K562 (cell line): ENCODE results near the gene LIX1. TPM values are rescaled to one million over a fixed set of nuclear protein-coding genes. Genes with fewer than 3 reads are reported as not detected.

Experiments
- ATAC-seq: fragments of 200-7000 bp; cut with Tn5 transposase; 3 replicates; pipeline ENCODE4 v1.9.1; 2020; ENCODE audit warnings: moderate library complexity
- BruUV-seq: library from RNA; stranded (reverse); fragments of 400-500 nt; replicated peaks from 2 replicates; lab custom pipeline; 2021; lab: Mats Ljungman, UMichigan
- CTCF ChIA-PET: fragments of 300-600 bp; formaldehyde crosslinking; extraction: SDS; loops from one replicate; lab custom pipeline; 2021; ENCODE audit warnings: low intra/inter-chr PET ratio; lab: Yijun Ruan, JAX
- POLR2A ChIA-PET: fragments of 300-600, 350-650 bp; sonication (Branson Sonifier 250); formaldehyde crosslinking; extraction: SDS; loops from one replicate; lab custom pipeline; 2021; ENCODE audit warnings: antibody characterized with exemption, inconsistent platforms; lab: Yijun Ruan, JAX
- DNase-seq, 4 experiments: peaks; one replicate each; pipeline versions ENCODE4 v3.0.0 to v3.0.0-alpha.2; 2011 to 2018; ENCODE audit warnings: low spot score in 3 of 4, mixed read lengths in 3 of 4; ENCODE audit errors: extremely low read depth in 1 of 4
- FAIRE-seq: peaks from 2 replicates; lab custom pipeline; 2011; peaks lifted over from hg19 to GRCh38; lab: Jason Lieb, UNC
- H2AFZ ChIP-seq: 2 replicates; pipeline ENCODE4 v1.6.0; 2011; ENCODE audit warnings: low read depth, low read length, control low read depth, inconsistent platforms
- H3K27ac ChIP-seq: fragments of 200-600 bp; 3 replicates; pipeline ENCODE4 v1.8.0; 2011; ENCODE audit warnings: low read depth, mild to moderate bottlenecking, control low read depth, inconsistent platforms, low read length, moderate library complexity, mixed read lengths; ENCODE audit errors: extremely low read depth
- H3K27me3 ChIP-seq, 2 experiments: fragments of 300-600 bp in 1 of 2; 2 replicates in 1 of 2; 3 replicates in 1 of 2; pipeline versions ENCODE4 v1.6.0 to v1.8.0; 2011; ENCODE audit warnings: inconsistent platforms in 2 of 2, low read length in 2 of 2, mild to moderate bottlenecking in 1 of 2, mixed read lengths in 1 of 2, moderate library complexity in 1 of 2; ENCODE audit not compliant: control insufficient read depth in 2 of 2, insufficient read depth in 2 of 2
- H3K36me3 ChIP-seq: fragments of 300-600 bp; 3 replicates; pipeline ENCODE4 v1.8.0; 2011; ENCODE audit warnings: mild to moderate bottlenecking, low read length, inconsistent platforms; ENCODE audit not compliant: control insufficient read depth, insufficient read depth
- H3K4me1 ChIP-seq, 2 experiments: fragments of 200-600 bp in 1 of 2; replicated peaks in 1 of 2; 2 replicates in 1 of 2; 3 replicates in 1 of 2; pipeline versions ENCODE4 v1.5.1 to v1.8.0; 2011; ENCODE audit warnings: inconsistent platforms in 2 of 2, low read length in 2 of 2, mild to moderate bottlenecking in 1 of 2, mixed read lengths in 1 of 2, moderate library complexity in 1 of 2; ENCODE audit not compliant: control insufficient read depth in 2 of 2, insufficient read depth in 2 of 2
- H3K4me2 ChIP-seq: 2 replicates; pipeline ENCODE4 v1.6.1; 2011; ENCODE audit warnings: low read length, control low read depth, inconsistent platforms, mixed read lengths; ENCODE audit not compliant: insufficient read depth
- H3K4me3 ChIP-seq: fragments of 200-600 bp; sonication (generic), shearing (Covaris generic); 2 replicates; pipeline ENCODE4 v1.5.1; 2016; ENCODE audit warnings: control low read depth, inconsistent platforms
- H3K79me2 ChIP-seq: fragments of 200-600 bp; 3 replicates; pipeline ENCODE4 v1.8.0; 2011; ENCODE audit warnings: low read length, inconsistent platforms; ENCODE audit not compliant: control insufficient read depth, insufficient read depth
- H3K9ac ChIP-seq, 2 experiments: 2 replicates each; pipeline versions ENCODE4 v1.6.0 to v1.6.1; 2011; ENCODE audit warnings: low read depth in 2 of 2, low read length in 2 of 2, control low read depth in 1 of 2, inconsistent platforms in 1 of 2, mild to moderate bottlenecking in 1 of 2, mixed read lengths in 1 of 2; ENCODE audit not compliant: insufficient read depth in 1 of 2
- H3K9me1 ChIP-seq: one replicate; pipeline ENCODE4 v1.6.0; 2011; ENCODE audit warnings: inconsistent platforms, mild to moderate bottlenecking, low read length, moderate library complexity; ENCODE audit not compliant: control insufficient read depth, insufficient read depth
- H3K9me3 ChIP-seq: replicated peaks from 2 replicates; pipeline ENCODE4 v1.5.1; 2011; ENCODE audit warnings: low read depth, low read length, inconsistent platforms; ENCODE audit not compliant: control insufficient read depth, insufficient read depth
- H4K20me1 ChIP-seq: replicated peaks from 2 replicates; pipeline ENCODE4 v1.6.1; 2011; ENCODE audit warnings: low read length, inconsistent platforms, mixed read lengths; ENCODE audit not compliant: control insufficient read depth, insufficient read depth
- CCAR2 ChIP-seq: fragments of 200-400 bp; formaldehyde crosslinking; IDR thresholded peaks from 2 replicates; pipeline ENCODE4 v1.6.1; 2017; ENCODE audit warnings: mild to moderate bottlenecking, low read depth, low read length
- CXXC5 ChIP-seq: fragments of 250-450 bp; sonication (Bioruptor Pico); IDR thresholded peaks from 2 replicates; pipeline ENCODE4 v1.8.0; 2022; ENCODE audit warnings: inconsistent platforms, mild to moderate bottlenecking, moderate library complexity
- MGA ChIP-seq: fragments of 450-650 bp; IDR thresholded peaks from 2 replicates; pipeline ENCODE4 v1.6.1; 2016; ENCODE audit warnings: mild to moderate bottlenecking, moderate library complexity
- PML ChIP-seq: IDR thresholded peaks from 2 replicates; pipeline ENCODE4 v1.6.1; 2012; ENCODE audit warnings: low read length, inconsistent platforms
- ZBTB5 ChIP-seq: fragments of 450-650 bp; IDR thresholded peaks from 2 replicates; pipeline ENCODE4 v1.6.1; 2017; ENCODE audit warnings: antibody characterized with exemption
- WGBS: fragments of 100-300 bp; shearing (Covaris generic); methylation state at CpG from one replicate; pipeline ENCODE4 v1.1.6; 2016; ENCODE audit warnings: low coverage, mixed read lengths; ENCODE audit not compliant: insufficient coverage; ENCODE audit errors: missing lambda C conversion rate; 5-methylcytosine and 5-hydroxymethylcytosine counted together
- in situ Hi-C: fragments of 300-500 bp; cut with MboI; formaldehyde crosslinking; loops from 4 replicates; pipeline ENCODE4 v1.15.0; 2018; ENCODE audit warnings: inconsistent platforms, mixed read lengths
- intact Hi-C: fragments of 100-400 bp; cut with micrococcal nuclease; formaldehyde crosslinking; loops from 2 replicates; pipeline ENCODE4 v1.14.2; 2022
- polyA plus RNA-seq, 8 experiments: library from polyadenylated mRNA; depleted of rRNA in 4 of 8; stranded (reverse) in 5 of 8; unstranded in 3 of 8; fragments of >200 nt; fragmentation: Nextera tagmentation in 2 of 8; fragmentation: Illumina TruSeq in 1 of 8; extraction: Ambion mirVana in 2 of 8; extraction: Trizol in 1 of 8; gene quantifications; 2 replicates each; pipeline versions ENCODE4 v1.2.1 to v1.2.3, GENCODE V29; 2011 to 2014; ENCODE audit warnings: inconsistent platforms in 1 of 8, missing spikeins in 1 of 8
- total RNA-seq, 7 experiments: library from RNA; depleted of rRNA in 6 of 7; stranded (reverse); fragments of >200 nt in 6 of 7; fragmentation: Illumina TruSeq in 2 of 7; extraction: Trizol in 2 of 7; gene quantifications; 2 replicates each; pipeline versions ENCODE4 v1.2.1 to v1.2.3, GENCODE V29; 2011 to 2021; ENCODE audit warnings: low replicate concordance in 1 of 7

LIX1 gene
- total and polyA plus RNA-seq, 9 of the 15 experiments (the other 6 are each of a cell fraction or from before 2014, with no cell fraction given), result 0.01 to 0.18 TPM; not detected in 7

GRCh38 chr5:97141539-97141938 is 872 bp downstream of the LIX1 start:
- Histone ChIP-seq H3K9me1 (no peaks in the 10 kb centered on the region), H3K36me3 (no peaks in the 10 kb centered on the region), H2AFZ (no peak overlapping the region), H3K79me2 (no peaks in the 10 kb centered on the region), H3K27me3 (no peaks in the 10 kb centered on the region), H3K9ac (no peak overlapping the region), H3K4me3 (no peak overlapping the region), H3K27ac (no peak overlapping the region), H3K4me1 (no peaks in the 10 kb centered on the region), H4K20me1 (no peaks in the 10 kb centered on the region), H3K4me2 (no peak overlapping the region), H3K9me3 (no peaks in the 10 kb centered on the region)
- TF ChIP-seq PML (no peak), MGA (no peak), CXXC5 (CRISPR knock-in tag) (no peak), ZBTB5 (no peak), CCAR2 (no peak)
- ATAC-seq (no peak), FAIRE-seq (no peak), DNase-seq (no peak)
- ChIA-PET CTCF (interaction anchor here (1.4 to 2.0 kb wide), 2 partner anchors 98 to 273 kb away, joined by 7 to 8 read pairs; no protein-coding TSS in a partner anchor), POLR2A (interaction anchor here (0.7 to 1.8 kb wide), 3 partner anchors 51 to 273 kb away, joined by 3 to 4 read pairs (median 3); no protein-coding TSS in a partner anchor)
- 5% methylated on average over 2 of the region's 2 CpGs for whole genome bisulfite sequencing
- in situ Hi-C loops, result no loop called here
- intact Hi-C loops, result loop anchor here (5.0 kb wide), 2 partner anchors 79 to 529 kb away; no protein-coding TSS in a partner anchor
- no TSS peak for BruUV-seq
